NCI-H1930 (cell line): ENCODE measurements around the gene SMOC1.

Experiments used
- DNase-seq, 2 experiments: peaks; one replicate each; lab custom pipeline; 2025; lab: John Stamatoyannopoulos, UW

The SMOC1 gene

GRCh38 chr14:70034257-70034656 lies 155.0 kb downstream of the SMOC1 start:
- no peak for DNase-seq

GRCh38 chr14:70036665-70037064 lies 157.4 kb downstream of the SMOC1 start:
- no peak for DNase-seq

GRCh38 chr14:70043001-70043400 lies 163.8 kb downstream of the SMOC1 start:
- DNase-seq: no peak

- DNase-seq: no peak
Observed at GRCh38 chr14:70045310-70045709, 166.1 kb downstream of the SMOC1 start.

GRCh38 chr14:70045844-70046535 lies 166.8 kb downstream of the SMOC1 start:
- DNase-seq: peak; percentile 64 to 73

- no peak for DNase-seq
Observed at GRCh38 chr14:70047598-70048312, 168.5 kb downstream of the SMOC1 start.

- no peak for DNase-seq
Observed at GRCh38 chr14:70048313-70048654, 169.1 kb downstream of the SMOC1 start.

- no peak for DNase-seq
Observed at GRCh38 chr14:70049605-70050004, 170.4 kb downstream of the SMOC1 start.

- DNase-seq: no peak
Observed at GRCh38 chr14:70050136-70050535, 170.9 kb downstream of the SMOC1 start.

- DNase-seq: no peak
Observed at GRCh38 chr14:70052990-70053389, 173.8 kb downstream of the SMOC1 start.

- no peak for DNase-seq
Observed at GRCh38 chr14:70057519-70058136, 178.4 kb downstream of the SMOC1 start.

- DNase-seq: no peak
Observed at GRCh38 chr14:70059545-70059944, 180.3 kb downstream of the SMOC1 start.

GRCh38 chr14:70061108-70061507 lies 181.9 kb downstream of the SMOC1 start:
- DNase-seq: no peak

GRCh38 chr14:70064136-70064865 lies 185.1 kb downstream of the SMOC1 start:
- DNase-seq: no peak

GRCh38 chr14:70067810-70068209 lies 188.6 kb downstream of the SMOC1 start:
- no peak for DNase-seq

- DNase-seq: no peak
Observed at GRCh38 chr14:70069186-70069585, 190.0 kb downstream of the SMOC1 start.

- DNase-seq: peak; percentile 47 to 72
Observed at GRCh38 chr14:70073924-70074566, 194.8 kb downstream of the SMOC1 start.

- no peak for DNase-seq
Observed at GRCh38 chr14:70077005-70077404, 197.8 kb downstream of the SMOC1 start.

- DNase-seq: no peak
Observed at GRCh38 chr14:70077720-70078119, 198.5 kb downstream of the SMOC1 start.

- DNase-seq: no peak
Observed at GRCh38 chr14:70078329-70078728, 199.1 kb downstream of the SMOC1 start.

- DNase-seq: no peak
Observed at GRCh38 chr14:70080076-70080475, 200.9 kb downstream of the SMOC1 start.
